G401 (cell line): ENCODE data around the gene PCDHA2. TPM values are rescaled to one million over a fixed set of nuclear protein-coding genes. Genes with fewer than 3 reads are reported as not detected.
"Not testable (repeated sequence)": the region's sequence is repeated elsewhere in the genome, so short reads cannot be mapped to it uniquely, and the experiment has no call there.

ENCODE experiments used
- DNase-seq: peaks from one replicate; pipeline ENCODE4 v3.0.0-alpha.2; 2015; ENCODE audit warnings: low spot score
- in situ Hi-C: cut with HindIII; loops from 2 replicates; pipeline ENCODE4 v1.10.0; 2016; ENCODE audit warnings: low sequenced_read_pairs, mixed read lengths
- total RNA-seq: library from RNA; depleted of rRNA; stranded (reverse); fragments of >200 nt; shearing (Covaris generic); gene quantifications from 2 replicates; pipeline ENCODE4 v1.2.3, GENCODE V29; 2014

PCDHA2 gene
- total RNA-seq, 1 experiment from 2014 or later, result not detected

DNA sequence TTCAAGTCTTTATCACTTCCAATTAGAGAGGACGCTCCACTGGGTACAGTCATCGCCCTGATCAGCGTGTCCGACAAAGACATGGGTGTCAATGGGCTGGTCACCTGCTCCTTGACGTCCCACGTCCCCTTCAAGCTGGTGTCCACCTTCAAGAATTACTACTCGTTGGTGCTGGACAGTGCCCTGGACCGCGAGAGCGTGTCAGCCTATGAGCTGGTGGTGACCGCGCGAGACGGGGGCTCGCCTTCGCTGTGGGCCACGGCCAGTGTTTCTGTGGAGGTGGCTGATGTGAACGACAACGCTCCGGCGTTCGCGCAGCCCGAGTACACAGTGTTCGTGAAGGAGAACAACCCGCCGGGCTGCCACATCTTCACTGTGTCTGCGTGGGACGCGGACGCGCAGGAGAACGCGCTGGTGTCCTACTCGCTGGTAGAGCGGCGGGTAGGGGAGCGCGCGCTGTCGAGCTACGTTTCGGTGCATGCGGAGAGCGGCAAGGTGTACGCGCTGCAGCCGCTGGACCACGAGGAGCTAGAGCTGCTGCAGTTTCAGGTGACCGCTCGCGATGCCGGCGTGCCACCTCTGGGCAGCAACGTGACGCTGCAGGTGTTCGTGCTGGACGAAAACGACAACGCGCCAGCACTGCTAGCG, 13.7 kb downstream of the PCDHA2 start:
- DNase-seq, in situ Hi-C loops: not testable (repeated sequence)

DNA sequence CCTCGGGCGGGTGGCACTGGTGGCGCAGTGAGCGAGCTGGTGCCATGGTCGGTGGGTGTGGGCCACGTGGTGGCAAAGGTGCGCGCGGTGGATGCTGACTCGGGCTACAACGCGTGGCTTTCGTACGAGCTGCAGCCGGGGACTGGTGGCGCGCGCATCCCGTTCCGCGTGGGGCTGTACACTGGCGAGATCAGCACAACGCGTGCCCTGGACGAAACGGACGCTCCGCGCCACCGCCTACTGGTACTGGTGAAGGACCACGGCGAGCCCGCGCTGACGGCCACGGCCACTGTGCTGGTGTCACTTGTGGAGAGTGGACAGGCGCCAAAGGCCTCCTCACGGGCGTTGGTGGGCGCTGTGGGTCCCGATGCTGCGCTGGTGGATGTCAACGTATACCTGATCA, 14.2 kb downstream of the PCDHA2 start:
- in situ Hi-C loops, result no loop called here
- DNase-seq, result no peak

DNA sequence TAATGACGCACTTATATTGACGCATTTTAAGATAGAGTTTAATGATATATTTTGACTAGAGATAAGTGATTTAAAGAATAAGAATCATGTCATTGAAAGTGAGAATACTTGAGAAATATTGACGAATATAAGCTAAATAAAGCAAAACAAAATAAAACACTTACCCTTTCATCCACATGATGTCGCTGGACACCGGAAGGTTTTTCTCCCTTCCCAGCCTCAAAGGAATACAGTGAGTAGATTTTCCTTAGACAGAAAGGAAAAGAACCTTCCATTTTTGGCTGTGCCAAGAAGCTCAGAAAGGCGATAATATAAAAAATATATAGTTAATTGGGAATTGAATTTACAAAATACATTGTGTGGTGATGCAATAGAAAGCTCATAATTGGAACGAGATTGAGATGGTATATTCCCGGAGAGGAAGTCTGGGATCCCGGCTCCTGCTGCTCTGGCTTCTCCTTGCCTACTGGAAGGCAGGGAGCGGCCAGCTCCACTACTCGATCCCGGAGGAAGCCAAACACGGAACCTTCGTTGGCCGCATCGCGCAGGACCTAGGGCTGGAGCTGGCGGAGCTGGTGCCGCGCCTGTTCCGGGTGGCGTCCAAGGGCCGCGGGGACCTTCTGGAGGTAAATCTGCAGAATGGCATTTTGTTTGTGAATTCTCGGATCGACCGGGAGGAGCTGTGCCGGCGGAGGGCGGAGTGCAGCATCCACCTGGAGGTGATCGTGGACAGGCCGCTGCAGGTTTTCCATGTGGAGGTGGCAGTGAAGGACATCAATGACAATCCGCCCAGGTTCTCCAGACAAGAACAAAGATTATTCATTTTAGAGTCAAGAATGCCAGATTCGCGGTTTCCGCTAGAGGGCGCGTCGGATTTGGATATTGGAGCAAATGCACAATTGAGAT, 27.0 kb downstream of the PCDHA2 start, which contains the start of gene PCDHA5:
Gene PCDHA5 (plus strand): TSS at position 239 of the 906 bp plus-strand sequence.
- peak; percentile 57 for DNase-seq
- in situ Hi-C loops, result no loop called here

DNA sequence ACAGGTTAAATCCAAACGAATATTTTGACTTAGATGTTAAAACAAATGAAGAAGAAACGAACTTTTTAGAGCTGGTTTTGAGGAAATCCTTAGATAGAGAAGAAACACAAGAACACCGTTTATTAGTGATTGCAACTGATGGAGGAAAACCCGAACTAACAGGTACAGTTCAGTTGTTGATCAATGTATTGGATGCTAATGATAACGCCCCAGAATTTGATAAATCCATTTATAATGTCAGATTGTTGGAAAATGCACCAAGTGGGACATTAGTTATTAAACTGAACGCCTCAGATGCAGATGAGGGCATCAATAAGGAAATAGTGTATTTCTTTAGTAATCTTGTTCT, 27.6 kb downstream of the PCDHA2 start:
- in situ Hi-C loops, result no loop called here

DNA sequence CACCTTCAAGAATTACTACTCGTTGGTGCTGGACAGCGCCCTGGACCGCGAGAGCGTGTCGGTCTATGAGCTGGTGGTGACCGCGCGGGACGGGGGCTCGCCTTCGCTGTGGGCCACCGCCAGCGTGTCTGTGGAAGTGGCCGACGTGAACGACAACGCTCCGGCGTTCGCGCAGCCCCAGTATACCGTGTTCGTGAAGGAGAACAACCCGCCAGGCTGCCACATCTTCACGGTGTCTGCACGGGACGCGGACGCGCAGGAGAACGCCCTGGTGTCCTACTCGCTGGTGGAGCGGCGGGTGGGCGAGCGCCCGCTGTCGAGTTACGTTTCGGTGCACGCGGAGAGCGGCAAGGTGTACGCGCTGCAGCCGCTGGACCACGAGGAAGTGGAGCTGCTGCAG, 28.3 kb downstream of the PCDHA2 start:
- DNase-seq, in situ Hi-C loops: not testable (repeated sequence)

More for the DNA sequence above, 27.6 kb downstream of the PCDHA2 start:
- no peak for DNase-seq

DNA sequence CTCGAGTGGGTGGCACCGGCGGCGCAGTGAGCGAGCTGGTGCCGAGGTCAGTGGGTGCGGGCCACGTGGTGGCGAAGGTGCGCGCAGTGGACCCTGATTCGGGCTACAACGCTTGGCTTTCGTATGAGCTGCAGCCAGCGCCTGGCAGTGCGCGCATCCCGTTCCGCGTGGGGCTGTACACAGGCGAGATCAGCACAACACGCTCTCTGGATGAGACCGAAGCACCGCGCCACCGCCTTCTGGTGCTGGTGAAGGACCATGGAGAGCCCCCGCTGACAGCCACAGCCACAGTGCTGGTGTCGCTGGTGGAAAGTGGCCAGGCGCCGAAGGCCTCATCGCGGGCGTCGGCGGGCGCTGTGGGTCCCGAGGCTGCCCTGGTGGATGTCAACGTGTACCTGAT, 28.8 kb downstream of the PCDHA2 start:
- no peak for DNase-seq
- in situ Hi-C loops, result no loop called here

DNA sequence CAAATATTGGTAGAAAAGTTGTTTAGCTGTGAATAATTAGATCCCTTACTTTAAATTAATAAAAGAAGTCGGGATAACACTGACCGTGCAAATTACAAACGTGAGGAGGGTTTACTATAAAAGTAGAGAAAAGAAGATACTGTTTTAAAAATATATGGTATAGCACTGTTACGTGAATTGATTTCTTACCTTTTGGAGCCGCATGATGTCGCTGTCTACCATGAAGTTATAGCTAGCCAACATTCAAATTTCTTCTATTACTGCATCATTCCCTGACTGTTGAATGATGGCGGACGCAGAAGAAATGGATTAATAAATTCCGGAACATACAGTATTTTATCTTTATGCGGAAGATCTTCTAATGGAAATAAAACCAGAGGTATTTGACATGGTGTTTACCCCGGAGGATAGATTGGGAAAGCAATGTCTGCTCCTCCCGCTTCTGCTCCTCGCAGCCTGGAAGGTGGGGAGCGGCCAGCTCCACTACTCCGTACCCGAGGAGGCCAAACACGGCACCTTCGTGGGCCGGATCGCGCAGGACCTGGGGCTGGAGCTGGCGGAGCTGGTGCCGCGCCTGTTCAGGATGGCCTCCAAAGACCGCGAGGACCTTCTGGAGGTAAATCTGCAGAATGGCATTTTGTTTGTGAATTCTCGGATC, 33.2 kb downstream of the PCDHA2 start, which contains the start of gene PCDHA6:
Gene PCDHA6 (plus strand): TSS at position 257 of the 658 bp plus-strand sequence. CDS start 132 bp downstream, at position 389.
- in situ Hi-C loops, result no loop called here
- peak; percentile 27 for DNase-seq

DNA sequence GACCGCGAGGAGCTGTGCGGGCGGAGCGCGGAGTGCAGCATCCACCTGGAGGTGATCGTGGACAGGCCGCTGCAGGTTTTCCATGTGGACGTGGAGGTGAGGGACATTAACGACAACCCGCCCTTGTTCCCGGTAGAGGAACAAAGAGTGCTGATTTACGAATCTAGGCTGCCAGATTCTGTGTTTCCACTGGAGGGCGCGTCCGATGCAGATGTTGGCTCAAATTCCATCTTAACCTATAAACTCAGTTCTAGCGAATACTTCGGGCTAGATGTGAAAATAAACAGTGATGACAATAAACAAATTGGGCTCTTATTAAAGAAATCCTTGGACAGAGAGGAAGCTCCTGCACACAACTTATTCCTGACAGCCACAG, 33.7 kb downstream of the PCDHA2 start:
- in situ Hi-C loops, result no loop called here
- DNase-seq, result peak; percentile 11

DNA sequence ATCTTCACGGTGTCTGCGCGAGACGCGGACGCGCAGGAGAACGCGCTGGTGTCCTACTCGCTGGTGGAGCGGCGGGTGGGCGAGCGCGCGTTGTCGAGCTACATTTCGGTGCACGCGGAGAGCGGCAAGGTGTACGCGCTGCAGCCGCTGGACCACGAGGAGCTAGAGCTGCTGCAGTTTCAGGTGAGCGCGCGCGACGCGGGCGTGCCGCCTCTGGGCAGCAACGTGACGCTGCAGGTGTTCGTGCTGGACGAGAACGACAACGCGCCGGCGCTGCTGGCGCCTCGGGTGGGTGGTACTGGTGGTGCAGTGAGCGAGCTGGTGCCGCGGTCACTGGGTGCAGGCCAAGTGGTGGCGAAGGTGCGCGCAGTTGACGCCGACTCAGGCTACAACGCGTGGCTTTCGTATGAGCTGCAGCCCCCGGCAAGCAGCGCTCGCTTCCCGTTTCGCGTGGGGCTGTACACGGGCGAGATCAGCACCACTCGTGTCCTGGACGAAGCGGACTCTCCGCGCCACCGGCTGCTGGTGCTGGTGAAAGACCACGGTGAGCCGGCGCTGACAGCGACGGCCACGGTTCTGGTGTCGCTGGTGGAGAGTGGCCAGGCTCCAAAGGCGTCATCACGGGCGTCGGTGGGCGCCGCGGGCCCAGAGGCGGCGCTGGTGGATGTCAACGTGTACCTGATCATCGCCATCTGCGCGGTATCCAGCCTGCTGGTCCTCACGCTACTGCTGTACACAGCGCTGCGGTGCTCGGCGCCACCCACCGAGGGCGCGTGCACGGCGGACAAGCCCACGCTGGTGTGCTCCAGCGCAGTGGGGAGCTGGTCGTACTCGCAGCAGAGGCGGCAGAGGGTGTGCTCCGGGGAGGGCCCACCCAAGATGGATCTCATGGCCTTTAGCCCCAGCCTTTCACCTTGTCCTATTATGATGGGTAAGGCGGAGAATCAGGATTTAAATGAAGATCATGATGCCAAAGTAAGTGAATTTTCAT, 35.2 kb downstream of the PCDHA2 start:
- in situ Hi-C loops, DNase-seq: not testable (repeated sequence)

DNA sequence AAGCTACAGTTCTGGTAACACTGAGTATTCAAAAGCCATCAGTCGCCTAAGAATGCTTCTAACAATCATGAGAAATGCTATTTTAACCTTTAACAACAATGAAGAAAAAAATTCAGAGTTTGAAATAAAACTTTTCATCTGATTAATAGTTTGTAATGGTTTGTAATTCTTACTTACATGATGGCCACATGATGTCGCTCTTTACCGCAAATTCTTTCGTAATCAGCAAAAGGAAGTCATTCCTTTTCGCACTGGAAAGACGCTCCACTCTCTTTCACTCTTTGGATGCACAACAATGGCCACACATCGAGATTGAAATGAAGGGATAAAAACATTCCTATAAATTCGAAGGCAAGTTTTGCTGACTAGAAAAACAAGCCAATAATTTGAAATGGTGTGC, 39.3 kb downstream of the PCDHA2 start, which contains the start of gene PCDHA7:
Gene PCDHA7 (plus strand): TSS at position 277 of the 400 bp plus-strand sequence. CDS start 115 bp downstream, at position 392.
- in situ Hi-C loops, result no loop called here
- DNase-seq, result peak; percentile 51

DNA sequence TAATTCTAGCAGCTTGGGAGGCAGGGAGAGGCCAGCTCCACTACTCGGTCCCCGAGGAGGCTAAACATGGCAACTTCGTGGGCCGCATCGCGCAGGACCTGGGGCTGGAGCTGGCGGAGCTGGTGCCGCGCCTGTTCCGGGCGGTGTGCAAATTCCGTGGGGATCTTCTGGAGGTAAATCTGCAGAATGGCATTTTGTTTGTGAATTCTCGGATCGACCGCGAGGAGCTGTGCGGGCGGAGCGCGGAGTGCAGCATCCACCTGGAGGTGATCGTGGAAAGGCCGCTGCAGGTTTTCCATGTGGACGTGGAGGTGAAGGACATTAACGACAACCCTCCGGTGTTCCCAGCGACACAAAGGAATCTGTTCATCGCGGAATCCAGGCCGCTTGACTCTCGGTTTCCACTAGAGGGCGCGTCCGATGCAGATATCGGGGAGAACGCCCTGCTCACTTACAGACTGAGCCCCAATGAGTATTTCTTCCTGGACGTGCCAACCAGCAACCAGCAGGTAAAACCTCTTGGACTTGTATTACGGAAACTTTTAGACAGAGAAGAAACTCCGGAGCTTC, 39.9 kb downstream of the PCDHA2 start:
- DNase-seq, in situ Hi-C loops: not testable (repeated sequence)

DNA sequence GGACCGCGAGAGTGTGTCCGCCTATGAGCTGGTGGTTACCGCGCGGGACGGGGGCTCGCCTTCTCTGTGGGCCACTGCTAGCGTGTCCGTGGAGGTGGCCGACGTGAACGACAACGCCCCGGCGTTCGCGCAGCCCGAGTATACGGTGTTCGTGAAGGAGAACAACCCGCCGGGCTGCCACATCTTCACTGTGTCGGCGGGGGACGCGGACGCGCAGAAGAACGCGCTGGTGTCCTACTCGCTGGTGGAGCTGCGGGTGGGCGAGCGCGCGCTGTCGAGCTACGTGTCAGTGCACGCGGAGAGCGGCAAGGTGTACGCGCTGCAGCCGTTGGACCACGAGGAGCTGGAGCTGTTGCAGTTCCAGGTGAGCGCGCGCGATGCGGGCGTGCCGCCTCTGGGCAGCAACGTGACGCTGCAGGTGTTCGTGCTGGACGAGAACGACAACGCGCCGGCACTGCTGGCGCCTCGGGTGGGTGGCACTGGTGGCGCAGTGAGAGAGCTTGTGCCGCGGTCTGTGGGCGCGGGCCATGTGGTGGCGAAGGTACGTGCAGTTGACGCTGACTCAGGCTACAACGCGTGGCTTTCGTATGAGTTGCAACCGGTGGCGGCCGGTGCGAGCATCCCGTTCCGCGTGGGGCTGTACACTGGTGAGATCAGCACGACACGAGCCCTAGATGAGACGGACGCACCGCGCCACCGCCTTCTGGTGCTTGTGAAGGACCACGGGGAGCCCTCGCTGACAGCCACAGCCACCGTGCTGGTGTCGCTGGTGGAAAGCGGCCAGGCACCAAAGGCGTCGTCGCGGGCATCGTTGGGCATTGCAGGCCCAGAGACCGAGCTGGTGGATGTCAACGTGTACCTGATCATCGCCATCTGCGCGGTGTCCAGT, 41.2 kb downstream of the PCDHA2 start:
- in situ Hi-C loops, result no loop called here
- DNase-seq, result no peak

DNA sequence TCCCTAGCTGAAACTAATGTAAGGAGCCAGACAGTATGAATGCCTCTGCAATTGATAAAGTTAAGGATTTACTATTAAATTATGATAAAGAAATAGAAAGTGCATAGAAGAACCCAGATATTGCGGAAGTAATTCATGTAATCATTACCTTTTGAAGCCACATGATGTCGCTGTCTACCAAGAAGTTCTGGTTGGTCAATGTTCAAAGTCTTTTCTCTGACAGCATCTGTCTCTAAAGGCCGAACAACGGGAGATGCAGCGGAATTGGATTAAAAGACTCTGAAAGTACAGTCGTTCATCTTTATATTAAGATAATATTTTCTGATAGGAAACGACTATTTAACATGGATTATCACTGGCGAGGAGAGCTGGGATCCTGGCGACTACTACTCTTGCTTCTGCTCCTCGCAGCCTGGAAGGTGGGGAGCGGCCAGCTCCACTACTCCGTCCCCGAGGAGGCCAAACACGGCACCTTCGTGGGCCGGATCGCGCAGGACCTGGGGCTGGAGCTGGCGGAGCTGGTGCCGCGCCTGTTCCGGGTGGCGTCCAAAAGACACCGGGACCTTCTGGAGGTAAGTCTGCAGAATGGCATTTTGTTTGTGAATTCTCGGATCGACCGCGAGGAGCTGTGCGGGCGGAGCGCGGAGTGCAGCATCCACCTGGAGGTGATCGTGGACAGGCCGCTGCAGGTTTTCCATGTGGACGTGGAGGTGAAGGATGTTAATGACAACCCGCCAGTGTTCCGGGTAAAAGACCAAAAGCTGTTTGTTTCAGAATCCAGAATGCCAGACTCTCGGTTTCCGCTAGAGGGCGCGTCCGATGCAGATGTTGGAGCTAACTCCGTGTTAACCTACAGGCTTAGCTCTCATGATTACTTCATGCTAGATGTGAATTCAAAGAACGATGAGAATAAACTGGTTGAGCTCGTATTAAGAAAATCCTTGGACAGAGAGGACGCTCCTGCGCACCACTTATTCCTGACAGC, 46.6 kb downstream of the PCDHA2 start, which contains the start of gene PCDHA8:
Gene PCDHA8 (plus strand): TSS at position 210 of the 985 bp plus-strand sequence. CDS start 135 bp downstream, at position 345.
- DNase-seq, result peak; percentile 64
- in situ Hi-C loops, result no loop called here

DNA sequence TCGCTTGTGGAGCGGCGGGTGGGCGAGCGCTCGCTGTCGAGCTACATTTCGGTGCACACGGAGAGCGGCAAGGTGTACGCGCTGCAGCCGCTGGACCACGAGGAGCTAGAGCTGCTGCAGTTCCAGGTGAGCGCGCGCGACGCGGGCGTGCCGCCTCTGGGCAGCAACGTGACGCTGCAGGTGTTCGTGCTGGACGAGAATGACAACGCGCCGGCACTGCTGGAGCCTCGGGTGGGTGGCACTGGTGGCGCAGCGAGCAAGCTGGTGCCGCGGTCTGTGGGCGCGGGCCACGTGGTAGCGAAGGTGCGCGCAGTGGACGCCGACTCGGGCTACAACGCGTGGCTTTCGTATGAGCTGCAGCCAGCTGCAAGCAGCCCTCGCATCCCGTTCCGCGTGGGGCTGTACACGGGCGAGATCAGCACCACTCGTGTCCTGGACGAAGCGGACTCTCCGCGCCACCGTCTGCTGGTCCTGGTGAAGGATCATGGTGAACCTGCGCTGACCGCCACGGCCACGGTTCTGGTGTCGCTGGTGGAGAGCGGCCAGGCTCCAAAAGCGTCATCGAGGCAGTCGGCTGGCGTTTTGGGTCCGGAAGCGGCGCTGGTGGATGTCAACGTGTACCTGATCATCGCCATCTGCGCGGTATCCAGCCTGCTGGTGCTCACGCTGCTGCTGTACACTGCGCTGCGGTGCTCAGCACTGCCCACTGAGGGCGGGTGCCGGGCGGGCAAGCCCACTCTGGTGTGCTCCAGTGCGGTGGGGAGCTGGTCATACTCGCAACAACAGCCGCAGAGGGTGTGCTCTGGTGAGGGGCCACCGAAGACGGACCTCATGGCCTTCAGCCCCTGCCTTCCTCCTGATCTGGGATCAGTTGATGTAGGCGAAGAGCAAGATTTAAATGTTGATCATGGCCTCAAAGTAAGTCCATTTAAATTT, 48.4 kb downstream of the PCDHA2 start:
- DNase-seq, result no peak
- in situ Hi-C loops, result no loop called here
